HepG2 (cell line): ENCODE measurements around the gene MYADML2. TPM values are rescaled to one million over a fixed set of nuclear protein-coding genes. Genes with fewer than 3 reads are reported as not detected.
A peak's percentile ranks its signal among the peaks of the same experiment; 100 is the strongest.

Source experiments
- CCAR2 ChIP-seq: fragments of 200-400 bp; formaldehyde crosslinking; optimal IDR thresholded peaks from 2 replicates; pipeline ENCODE3; 2018; ENCODE audit warnings: low read depth, mild to moderate bottlenecking, low read length, moderate library complexity
- FLYWCH1 ChIP-seq: sonication (generic); formaldehyde crosslinking; IDR thresholded peaks from 2 replicates; pipeline ENCODE4 v1.8.1; 2023; ENCODE audit warnings: mild to moderate bottlenecking, missing genetic modification reagents
- GABPB1 ChIP-seq: IDR thresholded peaks from 2 replicates; pipeline ENCODE4 v1.6.1; 2016; ENCODE audit warnings: mild to moderate bottlenecking, missing genetic modification reagents, moderate library complexity, missing compliant biosample characterization
- HNF4A ChIP-seq: sonication (generic); formaldehyde crosslinking; IDR thresholded peaks from 2 replicates; pipeline ENCODE4 v1.4.0; 2020; ENCODE audit warnings: missing genetic modification reagents
- RORA ChIP-seq: sonication (generic); formaldehyde crosslinking; IDR thresholded peaks from 2 replicates; pipeline ENCODE4 v1.5.0; 2020; ENCODE audit warnings: mild to moderate bottlenecking, missing genetic modification reagents, moderate library complexity
- SIN3A ChIP-seq: IDR thresholded peaks from 2 replicates; pipeline ENCODE4 v1.6.1; 2011; ENCODE audit warnings: low read depth, mild to moderate bottlenecking, control low read depth, low read length, borderline replicate concordance
- SNAPC4 ChIP-seq: sonication (generic); formaldehyde crosslinking; IDR thresholded peaks from 2 replicates; pipeline ENCODE4 v1.4.0; 2020; ENCODE audit warnings: mild to moderate bottlenecking, missing genetic modification reagents
- TBX2 ChIP-seq: sonication (generic); formaldehyde crosslinking; IDR thresholded peaks from 2 replicates; pipeline ENCODE4 v1.5.0; 2020; ENCODE audit warnings: missing genetic modification reagents, mild to moderate bottlenecking, borderline replicate concordance
- ZMYM2 ChIP-seq: sonication (generic); formaldehyde crosslinking; IDR thresholded peaks from 2 replicates; pipeline ENCODE4 v1.8.0; 2022; ENCODE audit warnings: mild to moderate bottlenecking, missing genetic modification reagents
- ZNF556 ChIP-seq: sonication (generic); formaldehyde crosslinking; IDR thresholded peaks from 2 replicates; pipeline ENCODE4 v1.4.0; 2020; ENCODE audit warnings: mild to moderate bottlenecking, missing genetic modification reagents, borderline replicate concordance
- ZNF644 ChIP-seq: IDR thresholded peaks from 2 replicates; pipeline ENCODE4 v1.6.1; 2016; ENCODE audit warnings: low read depth
- ZNF703 ChIP-seq: sonication (generic); formaldehyde crosslinking; IDR thresholded peaks from 2 replicates; pipeline ENCODE4 v1.5.1; 2020; ENCODE audit warnings: missing genetic modification reagents, mild to moderate bottlenecking, moderate library complexity, borderline replicate concordance
- ZZZ3 ChIP-seq: sonication (generic); formaldehyde crosslinking; IDR thresholded peaks from 2 replicates; pipeline ENCODE4 v1.4.0; 2020; ENCODE audit warnings: missing genetic modification reagents, mild to moderate bottlenecking, borderline replicate concordance
- polyA plus RNA-seq, 8 experiments: library from polyadenylated mRNA; depleted of rRNA in 3 of 8; stranded (reverse) in 7 of 8; unstranded in 1 of 8; fragments of >200 nt; fragmentation: Illumina TruSeq in 4 of 8; extraction: Trizol in 4 of 8; gene quantifications; 2 replicates each; pipeline versions ENCODE4 v1.2.1 to v1.2.3, GENCODE V29; 2011 to 2016; ENCODE audit warnings: low read depth in 4 of 8, missing spikeins in 1 of 8, mixed read lengths in 1 of 8; ENCODE audit not compliant: insufficient read depth in 1 of 8
- total RNA-seq, 5 experiments: library from RNA; depleted of rRNA; stranded (reverse); fragments of >200 nt; fragmentation: Illumina TruSeq; extraction: Trizol; gene quantifications; 2 replicates each; pipeline ENCODE4 v1.2.3, GENCODE V29; 2016; ENCODE audit warnings: low read depth in 1 of 5
- TF ChIP-seq, protein P1 (sequence below): sonication (generic); IDR thresholded peaks from 2 replicates; pipeline ENCODE4 v1.6.1; 2016; ENCODE audit warnings: low read depth, borderline replicate concordance
- TF ChIP-seq, protein P2 (sequence below): IDR thresholded peaks from 2 replicates; pipeline ENCODE4 v1.6.1; 2016; ENCODE audit warnings: low read depth, control low read depth
- TF ChIP-seq, protein P3 (sequence below): sonication (generic); formaldehyde crosslinking; IDR thresholded peaks from 2 replicates; pipeline ENCODE4 v1.8.0; 2023; ENCODE audit warnings: mild to moderate bottlenecking, missing genetic modification reagents
- TF ChIP-seq, protein P4 (sequence below): sonication (generic); formaldehyde crosslinking; IDR thresholded peaks from 2 replicates; pipeline ENCODE4 v1.5.0; 2020; ENCODE audit warnings: mild to moderate bottlenecking, low read depth, missing genetic modification reagents, borderline replicate concordance
- TF ChIP-seq, protein P5 (sequence below): sonication (generic); formaldehyde crosslinking; IDR thresholded peaks from 2 replicates; pipeline ENCODE4 v1.8.0; 2022; ENCODE audit warnings: mild to moderate bottlenecking, missing genetic modification reagents

Gene MYADML2
- total and polyA plus RNA-seq, 2 of the 13 experiments (the other 11 are each of a cell fraction or from before 2014, with no cell fraction given), result not detected

DNA sequence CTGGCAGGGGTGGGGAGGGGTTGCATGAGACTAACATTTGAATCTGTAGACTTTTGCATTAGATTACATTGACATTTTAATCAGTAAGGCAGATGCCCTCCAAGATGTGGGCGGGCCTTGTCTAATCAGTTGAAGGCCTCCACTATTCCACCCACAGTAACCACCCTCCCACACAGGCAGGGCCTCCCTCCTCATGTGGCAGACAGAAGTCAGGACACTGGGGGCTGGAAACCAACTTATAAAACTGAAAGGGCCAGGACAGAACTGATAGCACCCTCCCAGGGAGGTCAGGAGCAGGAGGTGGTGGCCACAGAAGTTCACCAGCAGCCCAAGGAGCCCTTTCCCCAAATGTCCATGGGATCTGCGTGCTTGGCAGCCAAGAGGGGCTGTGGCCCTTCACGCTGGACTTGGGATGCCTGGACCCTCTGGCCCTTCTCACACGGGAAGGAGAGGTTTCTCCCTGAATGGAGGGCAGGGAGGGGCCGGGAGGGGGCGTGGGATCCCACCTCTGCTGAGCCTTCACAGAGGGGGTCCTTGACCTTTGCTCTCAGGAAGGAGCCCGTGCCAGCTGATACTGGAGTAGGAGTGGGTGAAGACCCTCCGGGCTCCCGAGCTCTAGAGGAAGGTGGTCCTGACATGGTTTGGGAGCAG is 14.6 kb downstream of the MYADML2 start (continued):
- TF ChIP-seq GABPB1 (CRISPR knock-in tag), result 0 out of 2 replicates have a peak, but pooled peaks have one; percentile 17
- TF ChIP-seq ZMYM2 (CRISPR knock-in tag), result no peak
- TF ChIP-seq, protein P1, sequence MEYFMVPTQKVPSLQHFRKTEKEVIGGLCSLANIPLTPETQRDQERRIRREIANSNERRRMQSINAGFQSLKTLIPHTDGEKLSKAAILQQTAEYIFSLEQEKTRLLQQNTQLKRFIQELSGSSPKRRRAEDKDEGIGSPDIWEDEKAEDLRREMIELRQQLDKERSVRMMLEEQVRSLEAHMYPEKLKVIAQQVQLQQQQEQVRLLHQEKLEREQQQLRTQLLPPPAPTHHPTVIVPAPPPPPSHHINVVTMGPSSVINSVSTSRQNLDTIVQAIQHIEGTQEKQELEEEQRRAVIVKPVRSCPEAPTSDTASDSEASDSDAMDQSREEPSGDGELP, result no peak
- TF ChIP-seq ZNF644 (CRISPR knock-in tag), result no peak
- TF ChIP-seq, protein P2, sequence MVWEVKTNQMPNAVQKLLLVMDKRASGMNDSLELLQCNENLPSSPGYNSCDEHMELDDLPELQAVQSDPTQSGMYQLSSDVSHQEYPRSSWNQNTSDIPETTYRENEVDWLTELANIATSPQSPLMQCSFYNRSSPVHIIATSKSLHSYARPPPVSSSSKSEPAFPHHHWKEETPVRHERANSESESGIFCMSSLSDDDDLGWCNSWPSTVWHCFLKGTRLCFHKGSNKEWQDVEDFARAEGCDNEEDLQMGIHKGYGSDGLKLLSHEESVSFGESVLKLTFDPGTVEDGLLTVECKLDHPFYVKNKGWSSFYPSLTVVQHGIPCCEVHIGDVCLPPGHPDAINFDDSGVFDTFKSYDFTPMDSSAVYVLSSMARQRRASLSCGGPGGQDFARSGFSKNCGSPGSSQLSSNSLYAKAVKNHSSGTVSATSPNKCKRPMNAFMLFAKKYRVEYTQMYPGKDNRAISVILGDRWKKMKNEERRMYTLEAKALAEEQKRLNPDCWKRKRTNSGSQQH, result no peak
- TF ChIP-seq ZNF556, result no peak
- TF ChIP-seq, protein P3, sequence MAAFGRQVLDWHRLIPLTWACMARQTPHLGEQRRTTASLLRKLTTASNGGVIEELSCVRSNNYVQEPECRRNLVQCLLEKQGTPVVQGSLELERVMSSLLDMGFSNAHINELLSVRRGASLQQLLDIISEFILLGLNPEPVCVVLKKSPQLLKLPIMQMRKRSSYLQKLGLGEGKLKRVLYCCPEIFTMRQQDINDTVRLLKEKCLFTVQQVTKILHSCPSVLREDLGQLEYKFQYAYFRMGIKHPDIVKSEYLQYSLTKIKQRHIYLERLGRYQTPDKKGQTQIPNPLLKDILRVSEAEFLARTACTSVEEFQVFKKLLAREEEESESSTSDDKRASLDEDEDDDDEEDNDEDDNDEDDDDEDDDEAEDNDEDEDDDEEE (CRISPR knock-in tag), result no peak
- peak; percentile 18; the same call in 1 of the 2 replicates for TF ChIP-seq HNF4A
- TF ChIP-seq CCAR2, result no peak
- no peak for TF ChIP-seq SIN3A
- TF ChIP-seq ZZZ3 (CRISPR knock-in tag), result no peak
- TF ChIP-seq FLYWCH1 (CRISPR knock-in tag), result peak; percentile 50; the same call in 1 of the 2 replicates
- no peak for TF ChIP-seq SNAPC4 (CRISPR knock-in tag)
- TF ChIP-seq, protein P4, sequence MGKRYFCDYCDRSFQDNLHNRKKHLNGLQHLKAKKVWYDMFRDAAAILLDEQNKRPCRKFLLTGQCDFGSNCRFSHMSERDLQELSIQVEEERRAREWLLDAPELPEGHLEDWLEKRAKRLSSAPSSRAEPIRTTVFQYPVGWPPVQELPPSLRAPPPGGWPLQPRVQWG (CRISPR knock-in tag), result no peak
- no peak for TF ChIP-seq RORA
- no peak for TF ChIP-seq TBX2 (CRISPR knock-in tag)
- TF ChIP-seq ZNF703 (CRISPR knock-in tag), result no peak
- TF ChIP-seq, protein P5, sequence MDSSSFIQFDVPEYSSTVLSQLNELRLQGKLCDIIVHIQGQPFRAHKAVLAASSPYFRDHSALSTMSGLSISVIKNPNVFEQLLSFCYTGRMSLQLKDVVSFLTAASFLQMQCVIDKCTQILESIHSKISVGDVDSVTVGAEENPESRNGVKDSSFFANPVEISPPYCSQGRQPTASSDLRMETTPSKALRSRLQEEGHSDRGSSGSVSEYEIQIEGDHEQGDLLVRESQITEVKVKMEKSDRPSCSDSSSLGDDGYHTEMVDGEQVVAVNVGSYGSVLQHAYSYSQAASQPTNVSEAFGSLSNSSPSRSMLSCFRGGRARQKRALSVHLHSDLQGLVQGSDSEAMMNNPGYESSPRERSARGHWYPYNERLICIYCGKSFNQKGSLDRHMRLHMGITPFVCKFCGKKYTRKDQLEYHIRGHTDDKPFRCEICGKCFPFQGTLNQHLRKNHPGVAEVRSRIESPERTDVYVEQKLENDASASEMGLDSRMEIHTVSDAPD (CRISPR knock-in tag), result no peak
